Pulmonary artery endothelial cell (primary cell): ENCODE data around the gene TPMT. TPM values are rescaled to one million over a fixed set of nuclear protein-coding genes. Genes with fewer than 3 reads are reported as not detected.
"Not testable (repeated sequence)": the region's sequence is repeated elsewhere in the genome, so short reads cannot be mapped to it uniquely, and the experiment has no call there.

Source experiments
- DNase-seq: peaks from one replicate; pipeline ENCODE4 v3.0.0-alpha.2; 2011; ENCODE audit warnings: low read depth, low spot score
- total RNA-seq: library from RNA; depleted of rRNA; stranded (reverse); fragments of >200 nt; gene quantifications from 2 replicates; pipeline ENCODE4 v1.2.3, GENCODE V29; 2014

The TPMT gene
- total RNA-seq, 1 donor from 2014 or later, result 21.0 TPM

DNA sequence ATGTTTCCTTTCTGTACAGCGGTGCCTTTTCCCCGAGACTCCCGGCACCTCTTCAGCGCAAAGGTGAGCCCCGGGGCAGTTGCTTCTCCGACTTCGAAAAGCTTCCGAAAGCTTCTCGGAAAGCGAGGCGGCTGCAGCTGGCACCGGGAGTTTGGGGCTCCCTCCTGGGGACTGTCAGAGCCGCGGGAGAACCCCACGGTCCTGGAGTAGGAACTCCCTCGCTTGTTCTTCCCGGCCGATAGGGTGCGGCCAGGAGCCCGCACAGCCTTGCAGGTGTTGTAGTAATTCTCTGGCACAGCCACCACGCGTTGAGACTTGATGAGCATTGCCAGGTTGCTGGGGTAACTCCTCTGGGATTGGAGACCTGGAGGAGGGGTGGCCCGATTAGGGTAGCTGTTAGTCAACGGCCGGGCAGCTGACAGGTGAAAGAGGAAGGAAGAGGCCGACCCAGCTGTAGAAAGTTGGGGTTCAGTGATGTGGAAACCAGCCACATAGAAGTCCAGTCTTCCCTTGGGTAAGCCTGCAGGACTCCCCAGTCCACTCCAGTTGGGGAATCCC, 1.1 kb upstream of the TPMT start:
- no peak for DNase-seq

DNA sequence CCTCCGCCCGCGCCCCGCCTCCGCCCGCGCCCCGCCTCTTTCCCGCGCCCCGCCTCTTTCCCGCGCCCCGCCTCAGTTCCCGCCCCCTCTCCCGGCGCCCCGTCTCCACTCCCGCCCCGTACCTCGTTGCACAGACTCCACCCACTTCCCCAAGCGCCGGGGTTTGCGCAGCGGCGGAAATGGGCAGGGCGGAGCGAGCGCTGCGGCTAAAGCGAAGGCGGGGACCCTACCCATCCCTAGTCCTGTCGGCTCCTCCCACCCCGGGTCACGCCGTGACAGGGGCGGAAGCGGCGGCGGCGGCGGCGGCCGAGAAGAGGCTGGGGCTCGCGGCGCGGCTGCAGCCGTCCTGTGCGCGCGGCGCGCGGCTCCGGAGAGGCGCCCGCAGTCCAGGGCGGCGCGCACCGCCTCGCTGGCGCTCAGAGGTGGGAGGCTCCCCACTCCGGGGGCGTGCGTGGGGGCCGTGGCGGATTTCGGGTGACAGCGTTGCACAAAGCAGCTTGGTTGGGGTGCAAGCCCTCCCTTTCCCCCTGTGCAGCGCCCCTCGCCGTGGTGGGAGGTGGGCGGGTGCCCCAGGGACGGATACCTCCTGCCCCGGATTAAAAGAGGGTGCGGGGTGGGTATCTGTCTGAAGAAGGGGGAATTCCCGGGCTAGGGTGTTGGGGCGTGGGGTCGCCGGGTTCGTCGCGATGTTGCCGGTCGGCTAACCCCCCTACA, 430 bp upstream of the TPMT start, which contains the start of gene KDM1B:
TSS of gene KDM1B (plus strand) at position 273 of the 714 bp plus-strand sequence. CDS start 4,474 bp downstream, outside the sequence.
- DNase-seq, result peak; percentile 92

DNA sequence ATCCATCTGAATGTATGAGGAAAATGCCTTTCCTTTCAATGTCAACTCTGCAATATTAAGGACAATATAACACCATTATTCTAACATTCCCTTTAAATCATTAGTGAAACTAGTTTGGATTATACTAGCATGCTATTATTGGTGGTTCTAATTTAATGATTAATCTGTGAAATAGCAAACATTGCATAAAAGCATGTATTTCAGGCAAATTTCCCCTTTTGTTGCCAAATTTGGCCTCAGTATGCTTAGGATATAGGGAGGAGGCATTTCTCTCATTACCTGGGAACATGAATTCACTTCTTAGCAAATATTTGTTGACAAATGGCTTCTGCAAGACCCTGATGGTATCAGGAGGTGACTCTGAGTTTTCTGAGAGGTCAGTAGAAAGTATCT, 1.6 kb downstream of the TPMT start:
- DNase-seq, result no peak

DNA sequence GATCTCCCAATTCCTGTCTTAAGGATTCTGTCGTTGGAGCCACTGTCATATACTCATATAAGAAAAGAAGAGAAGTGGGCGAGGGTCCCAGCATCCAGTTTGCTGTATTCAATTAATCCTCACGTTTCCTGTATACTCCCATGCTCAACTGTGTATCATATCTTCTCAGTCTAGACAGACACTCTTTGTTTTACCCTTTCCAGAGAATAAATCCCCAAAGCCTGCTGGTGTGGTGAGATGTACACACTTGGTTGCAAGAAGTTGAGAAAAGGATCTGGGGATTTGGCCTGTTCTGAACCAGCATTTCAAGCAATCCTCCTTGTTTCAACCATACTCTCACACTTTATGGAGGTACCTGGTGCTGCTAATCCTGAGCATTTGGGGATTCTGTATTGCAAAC, 3.1 kb downstream of the TPMT start:
- DNase-seq, result no peak

DNA sequence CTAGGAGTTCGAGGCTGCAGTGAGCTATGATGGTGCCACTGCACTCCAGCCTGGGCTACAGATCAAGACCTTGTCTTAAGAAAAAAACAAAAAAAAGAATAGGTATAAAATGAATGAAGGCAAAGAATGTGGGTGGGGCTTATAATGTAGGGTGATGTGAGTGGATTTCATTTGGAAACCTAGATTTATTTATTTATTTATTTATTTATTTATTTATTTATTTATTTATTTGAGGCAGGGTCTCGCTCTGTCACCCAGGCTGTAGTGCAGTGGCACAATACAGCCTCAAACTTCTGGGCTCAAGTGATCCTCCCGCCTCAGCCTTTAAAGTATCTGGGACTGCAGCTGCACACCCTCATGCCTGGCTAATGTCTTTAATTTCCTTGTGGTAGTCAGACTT, 3.5 kb downstream of the TPMT start:
- not testable (repeated sequence) for DNase-seq

DNA sequence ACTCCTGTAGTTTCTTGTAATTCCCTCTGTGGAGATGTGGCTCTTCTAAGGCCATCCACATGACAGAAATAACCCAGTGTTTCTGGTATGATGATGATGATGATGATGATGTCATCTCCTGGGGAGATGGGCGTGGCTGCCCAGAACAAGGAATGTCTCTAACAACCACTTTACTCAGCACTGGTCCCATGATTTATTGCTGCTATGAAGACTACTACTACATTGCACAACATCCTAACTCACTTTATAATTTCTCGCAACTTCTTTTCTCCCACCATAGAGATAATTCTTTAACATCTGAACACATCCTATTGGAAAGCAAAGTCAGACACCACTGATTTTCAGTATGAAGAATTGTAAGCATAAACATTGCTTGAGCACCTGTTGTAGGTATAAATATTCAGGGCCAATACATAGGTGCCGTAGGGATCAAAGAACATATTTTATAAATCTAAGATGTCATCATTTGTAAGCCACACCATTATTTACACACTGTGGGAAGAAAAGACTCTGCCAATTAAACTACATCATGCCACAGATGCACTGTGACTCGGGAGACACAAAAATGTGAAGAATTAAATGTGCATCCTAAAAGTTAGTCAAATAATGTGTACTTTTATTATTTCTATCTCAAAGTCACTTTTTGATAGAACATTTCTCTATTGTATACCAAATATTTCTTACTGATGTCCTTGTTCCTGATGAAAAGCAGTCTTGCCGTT, 6.4 kb downstream of the TPMT start:
- no peak for DNase-seq

DNA sequence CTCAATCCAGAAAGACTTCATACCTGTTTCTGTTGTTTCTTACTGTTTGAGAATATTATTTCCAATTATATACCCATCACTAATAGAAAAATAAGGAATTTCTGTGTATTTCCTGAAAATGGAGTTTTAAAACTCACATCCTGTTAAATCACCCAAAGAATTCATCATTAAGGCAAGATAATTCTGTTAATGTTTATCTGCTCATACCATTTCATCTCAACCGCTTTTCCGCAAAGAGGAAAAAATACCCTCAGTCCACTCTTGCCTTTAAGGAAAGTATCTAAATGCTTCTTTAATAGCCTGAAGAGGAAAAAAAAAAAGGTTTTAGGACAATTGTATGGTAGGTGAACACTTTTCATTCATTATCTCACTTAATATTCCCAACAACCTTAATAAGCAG, 7.3 kb downstream of the TPMT start:
- DNase-seq, result no peak

DNA sequence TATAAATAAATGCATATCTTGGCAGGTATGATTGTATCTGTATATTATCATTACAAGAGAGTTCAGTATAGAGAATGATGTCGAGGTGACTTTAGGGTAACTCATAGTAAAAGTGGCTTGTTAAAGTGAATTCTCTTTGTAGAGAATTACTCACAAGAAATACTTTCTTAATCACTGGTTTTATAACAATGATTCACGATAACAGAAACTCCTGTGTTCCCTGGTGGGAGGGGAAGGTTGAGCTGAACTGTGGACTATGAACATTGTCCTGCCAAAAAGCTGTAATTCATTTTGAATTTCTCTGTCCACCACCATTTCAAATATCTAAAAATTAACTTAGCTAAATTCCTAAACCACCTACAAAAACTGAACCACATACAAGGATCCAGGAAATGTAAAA, 7.7 kb downstream of the TPMT start:
- DNase-seq, result no peak

DNA sequence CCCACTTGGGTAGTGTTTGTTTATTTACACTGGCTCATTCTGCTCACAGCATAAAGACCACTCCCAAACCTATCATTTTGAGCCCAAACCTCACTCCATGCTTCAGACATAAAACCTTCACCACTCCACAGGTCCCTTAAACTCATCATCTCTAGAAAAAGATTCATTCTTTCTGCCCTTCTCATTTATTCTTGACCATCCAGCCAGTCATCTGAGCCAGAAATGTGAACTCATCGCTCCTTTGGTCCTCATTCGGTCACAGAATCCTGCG, 12.4 kb downstream of the TPMT start:
- DNase-seq, result no peak

DNA sequence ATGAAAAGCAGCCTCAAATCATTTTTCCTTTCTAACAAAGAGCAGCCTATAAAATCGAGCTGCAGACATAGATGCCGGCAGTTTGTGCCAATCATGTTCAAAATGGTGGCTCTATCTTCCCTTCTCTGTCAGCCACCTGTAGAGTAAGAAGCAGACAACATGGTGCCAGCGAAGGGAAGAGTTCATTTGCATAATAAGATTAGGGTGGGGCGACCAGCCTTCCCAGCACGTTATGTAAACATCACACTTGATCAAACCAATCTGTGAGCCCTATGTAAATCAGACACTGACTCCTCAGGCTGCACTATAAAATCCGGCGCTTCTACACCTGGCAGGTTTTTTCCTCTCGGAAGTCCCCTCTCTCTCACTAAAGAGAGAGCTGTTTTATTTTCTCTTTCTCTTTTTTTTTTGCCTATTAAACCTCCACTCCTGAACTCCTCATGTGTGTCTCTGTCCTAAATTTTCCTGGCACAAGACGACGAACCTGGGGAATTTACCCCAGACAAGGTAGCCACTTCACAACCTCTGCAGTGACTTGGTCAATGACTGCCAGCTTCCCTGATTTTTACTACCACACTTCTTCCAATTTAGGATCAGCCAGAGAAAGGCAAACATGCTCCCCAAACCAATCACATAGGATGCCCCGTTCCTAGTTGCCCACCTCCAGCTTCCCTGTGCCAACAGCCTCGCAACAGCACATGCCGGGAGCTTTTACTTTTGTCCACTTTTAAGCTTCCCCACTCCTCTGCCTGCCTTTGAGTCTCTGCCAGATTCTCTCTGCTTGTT, 12.9 kb downstream of the TPMT start:
- no peak for DNase-seq

DNA sequence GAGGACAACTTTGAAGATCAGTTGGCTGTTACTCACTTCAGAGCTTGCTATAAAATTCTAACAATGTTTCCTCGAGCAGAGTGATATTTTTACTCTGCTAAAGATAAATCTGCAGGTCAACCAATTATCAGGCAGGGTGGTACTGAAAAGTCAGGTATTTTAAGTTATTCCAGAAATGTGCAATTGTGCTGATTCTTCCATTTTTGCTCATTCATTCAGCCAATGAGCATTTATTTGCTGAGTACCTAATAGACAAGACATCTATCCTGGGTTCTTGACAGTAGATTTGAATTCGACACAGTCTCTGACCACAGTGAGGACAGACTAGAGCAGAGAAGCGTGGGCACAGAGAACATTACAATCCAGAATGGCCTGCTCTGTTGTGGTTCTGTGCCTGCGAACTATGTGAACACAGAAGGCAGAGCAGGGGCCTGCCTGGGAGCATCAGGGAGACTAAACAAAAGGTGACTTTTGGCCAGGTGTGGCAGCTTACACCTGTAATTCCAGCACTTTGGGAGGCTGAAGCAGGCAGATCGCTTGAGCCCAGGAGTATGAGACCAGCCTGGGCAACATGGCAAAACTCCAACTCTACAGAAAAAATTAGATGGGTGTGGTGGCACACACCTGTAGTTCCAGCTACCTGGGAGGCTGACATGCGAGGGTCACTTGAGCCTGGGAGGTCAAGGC, 14.8 kb downstream of the TPMT start:
- no peak for DNase-seq

DNA sequence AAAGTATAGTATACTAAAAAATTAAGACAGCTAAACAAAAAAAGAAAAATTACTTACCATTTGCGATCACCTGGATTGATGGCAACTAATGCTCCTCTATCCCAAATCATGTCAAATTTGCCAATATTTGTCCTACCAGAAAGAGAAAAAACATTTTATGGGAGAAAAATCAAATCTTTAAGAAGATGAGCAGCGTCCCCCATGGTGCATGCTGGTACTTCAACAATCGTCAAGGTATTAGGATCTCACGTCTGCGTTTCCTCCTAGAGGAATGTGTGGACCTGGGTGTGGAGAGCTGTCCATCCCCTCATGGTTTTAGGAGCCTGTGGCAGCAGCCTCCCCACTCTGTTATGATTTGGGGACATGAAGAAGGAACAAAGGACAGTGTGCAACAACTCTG, 16.0 kb downstream of the TPMT start:
- DNase-seq, result no peak

DNA sequence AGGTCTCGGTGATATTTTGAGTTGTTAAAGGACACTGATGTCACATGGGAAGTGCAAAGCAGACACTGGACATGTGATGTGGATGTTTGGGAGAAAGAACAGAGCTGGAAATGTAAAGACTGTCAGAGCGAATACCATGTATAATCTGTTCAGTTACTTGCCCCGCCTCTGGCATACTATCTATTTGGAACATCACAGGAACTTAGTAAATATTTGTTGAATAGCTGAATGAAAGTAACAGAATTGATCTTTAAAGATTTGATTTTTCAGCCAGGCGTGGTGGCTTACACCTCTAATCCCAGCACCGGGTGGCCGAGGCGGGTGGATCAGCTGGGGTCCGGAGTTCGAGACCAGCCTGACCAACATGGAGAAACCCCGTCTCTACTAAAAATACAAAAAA, 18.6 kb downstream of the TPMT start:
- DNase-seq, result no peak

DNA sequence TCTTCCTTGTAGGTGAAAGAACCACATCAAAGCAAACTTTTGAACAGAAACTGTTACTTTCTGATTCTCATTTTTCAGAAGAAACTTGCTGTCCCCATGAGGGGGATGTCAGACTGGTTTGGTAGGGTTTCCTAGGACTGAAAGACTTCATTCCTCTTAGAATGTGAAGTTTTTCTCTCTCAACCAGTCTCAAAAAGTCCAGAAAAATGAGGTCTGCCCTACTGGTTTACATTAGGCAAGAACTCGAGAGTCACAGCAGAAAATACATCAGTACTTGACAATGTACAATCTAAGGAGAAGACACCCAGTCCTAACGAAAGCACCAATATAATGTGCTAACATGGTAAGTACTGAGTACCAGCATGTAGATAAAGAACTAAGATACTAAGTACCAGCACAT, 19.7 kb downstream of the TPMT start:
- DNase-seq, result no peak

DNA sequence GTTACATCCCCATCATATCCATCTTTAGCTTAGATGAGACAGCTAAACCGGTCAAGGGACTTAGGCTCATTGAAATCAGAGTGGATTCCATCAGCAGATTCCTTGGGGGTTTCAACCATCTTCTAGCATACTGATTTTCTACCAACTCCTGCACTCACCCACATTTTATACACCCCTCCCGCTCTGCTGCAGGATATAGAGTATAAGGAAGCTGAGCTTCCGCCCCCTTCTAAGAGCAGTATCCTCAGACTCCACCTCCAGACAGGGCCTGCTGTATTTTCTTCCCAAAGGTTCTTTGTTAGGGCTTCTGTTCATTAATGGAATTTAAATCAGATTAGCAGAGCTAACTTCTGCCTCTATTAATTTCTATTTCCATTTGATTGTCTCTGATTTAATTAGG, 22.5 kb downstream of the TPMT start:
- DNase-seq, result no peak

DNA sequence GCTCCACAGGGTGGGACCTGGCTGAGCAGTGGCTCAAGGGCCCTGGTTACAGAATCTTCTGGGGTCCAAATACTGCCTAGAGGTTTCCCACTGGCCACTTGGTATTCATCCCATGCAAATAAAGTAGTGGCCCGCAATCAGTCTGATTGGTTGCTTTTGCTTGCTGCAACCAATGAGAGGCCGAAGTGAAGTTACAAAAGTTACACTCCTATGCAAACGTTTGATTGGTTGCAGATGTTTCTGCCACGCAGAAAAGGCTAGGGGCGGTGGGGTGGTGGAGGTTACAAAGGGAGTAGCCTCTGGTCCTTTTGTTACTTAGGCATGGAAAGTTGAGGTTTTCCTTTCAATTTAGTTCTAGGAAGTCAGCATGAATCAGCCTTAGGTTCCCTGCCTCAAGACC, 28.8 kb downstream of the TPMT start:
- no peak for DNase-seq

DNA sequence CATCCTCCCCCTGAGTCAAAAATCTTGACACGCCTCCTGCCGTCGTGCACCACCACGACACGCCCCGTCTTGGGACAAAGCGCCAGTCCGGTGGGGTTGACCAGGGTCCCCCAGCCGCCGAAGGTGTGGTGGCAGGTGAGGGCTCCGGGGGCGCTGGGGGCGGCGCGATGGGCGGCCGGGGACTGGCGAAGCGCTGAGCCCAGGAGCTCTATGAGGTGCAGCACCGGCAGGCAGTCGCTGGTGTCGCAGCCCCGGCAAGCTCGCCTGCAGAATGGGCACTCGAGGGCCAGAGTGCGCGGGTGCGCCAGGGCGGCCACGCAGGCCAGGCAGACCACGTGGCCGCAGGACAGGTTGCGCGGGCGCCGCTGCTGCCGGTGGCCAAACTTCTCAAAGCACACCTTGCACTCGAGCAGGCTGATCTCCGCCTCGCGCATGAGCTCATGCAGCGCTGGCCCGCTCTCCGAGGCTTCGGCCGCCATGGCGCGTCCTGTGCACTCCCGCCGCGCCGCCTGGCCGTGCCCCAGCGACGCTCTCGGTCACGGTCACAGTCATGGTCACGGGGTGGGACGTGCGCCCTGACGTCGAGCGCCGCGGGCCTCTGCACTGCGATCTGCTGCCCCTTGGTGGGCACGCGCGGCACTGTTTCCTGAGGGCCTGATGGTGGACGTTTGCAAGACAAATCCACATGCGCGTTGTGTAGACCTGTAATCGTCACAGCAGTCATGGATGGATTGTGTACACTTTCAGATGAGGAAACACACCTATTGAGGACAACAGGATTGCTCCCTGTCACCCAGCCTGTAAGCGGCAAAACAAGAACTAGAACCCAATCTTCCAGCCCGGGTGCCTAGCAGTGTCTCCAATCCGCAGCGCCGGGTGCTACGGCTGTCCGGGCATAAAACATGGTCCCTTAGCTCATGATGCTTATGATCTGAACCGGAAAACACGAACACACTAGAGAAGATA, 32.5 kb downstream of the TPMT start, which contains the start of gene NHLRC1:
TSS of gene NHLRC1 (minus strand) at position 550 of the 966 bp plus-strand sequence. CDS start at position 479, 71 bp downstream.
- peak; percentile 71 for DNase-seq

DNA sequence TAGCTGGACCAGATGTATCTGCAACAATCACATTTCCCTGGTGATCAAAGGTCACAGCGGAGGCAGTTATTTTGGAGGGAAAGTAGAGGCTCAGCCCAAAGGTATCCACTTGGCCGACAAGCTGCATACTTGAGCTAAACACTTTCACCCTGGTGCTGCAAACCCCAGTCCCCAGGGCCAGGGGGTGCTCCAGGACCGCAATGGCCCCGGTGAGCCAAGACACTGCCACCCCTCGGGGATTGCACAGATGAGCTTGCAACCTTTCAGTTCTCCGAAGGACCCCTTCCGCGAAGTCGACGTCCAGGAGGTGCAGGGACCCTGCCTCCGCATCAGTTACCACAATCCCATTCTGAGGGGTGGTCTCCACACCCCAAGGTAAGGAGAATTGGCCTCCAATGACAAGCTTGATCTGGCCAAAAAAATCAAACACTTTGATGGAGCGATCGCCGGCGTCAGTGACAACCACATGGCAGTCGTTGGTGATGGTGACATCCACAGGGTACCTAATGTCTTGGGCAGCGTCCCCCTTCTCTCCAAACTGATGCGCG, 33.2 kb downstream of the TPMT start:
- DNase-seq, result no peak

DNA sequence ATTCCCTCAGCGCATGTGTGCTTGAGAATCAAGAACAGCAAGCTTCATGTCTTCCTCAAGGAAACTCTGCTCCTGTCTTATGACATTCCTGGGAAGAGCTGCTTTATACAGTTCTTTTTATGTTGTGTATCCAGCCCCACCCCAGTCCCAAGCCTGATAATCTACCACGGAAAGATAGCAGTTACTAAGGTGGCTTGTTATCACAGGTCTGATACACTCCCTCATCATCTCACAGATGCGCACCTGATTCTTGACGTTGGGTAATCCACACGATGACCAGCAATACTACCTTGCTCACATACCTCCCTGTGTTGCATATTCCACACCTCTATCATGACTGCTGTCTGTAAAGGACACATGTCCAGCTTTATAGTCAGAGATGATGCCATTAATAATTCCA, 35.6 kb downstream of the TPMT start:
- DNase-seq, result no peak

DNA sequence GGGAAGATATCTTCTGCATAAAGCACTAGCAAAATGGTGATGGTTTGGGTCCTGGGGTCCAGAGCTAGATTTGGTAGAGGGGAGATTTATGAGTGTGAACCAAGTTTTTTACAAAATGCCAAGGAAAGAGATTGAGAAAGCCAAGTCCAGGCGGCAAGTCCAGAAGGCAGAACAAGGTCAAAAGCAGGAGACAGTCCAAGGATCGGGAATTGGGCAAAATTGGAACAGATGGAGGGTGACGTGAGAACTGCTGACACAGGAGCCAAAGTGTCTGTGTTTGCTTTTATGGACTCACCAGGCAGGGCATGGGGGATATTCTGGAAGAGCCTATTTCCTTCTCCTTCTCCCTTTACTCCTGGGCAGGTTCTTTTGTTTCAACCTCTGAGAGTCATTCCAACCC, 36.5 kb downstream of the TPMT start:
- DNase-seq, result no peak
